ENCODE results near the gene ALDH2.

DNA sequence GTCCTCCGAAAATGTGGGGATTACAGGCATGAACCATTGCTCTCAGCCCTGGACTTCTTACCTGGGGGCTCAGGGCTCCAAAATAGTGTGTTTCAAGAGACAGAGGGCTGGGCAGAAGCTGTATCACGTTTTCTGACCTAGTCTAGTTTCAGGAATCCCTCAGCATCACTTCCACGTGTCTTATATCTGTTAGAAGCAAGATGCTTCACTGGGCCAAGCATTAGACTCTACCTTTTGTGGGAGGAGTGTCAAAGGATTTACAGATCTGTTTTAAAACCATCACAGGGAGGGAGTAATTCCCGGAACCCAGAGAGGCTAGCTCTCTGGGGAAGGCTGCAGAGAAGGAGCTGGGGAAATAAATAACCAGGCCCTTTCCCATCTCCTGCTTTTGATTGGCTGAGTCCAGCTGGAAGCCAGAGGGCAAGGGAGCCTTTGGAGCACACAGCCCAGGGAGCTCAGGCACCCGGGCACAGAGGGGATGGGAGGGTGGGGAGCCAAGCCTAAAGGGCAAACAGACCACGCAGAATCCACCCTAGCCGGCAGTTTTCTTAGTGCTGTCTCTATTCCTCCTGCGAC lies 33.3 kb upstream of the ALDH2 start:
- TF ChIP-seq EZH2 (IDR thresholded peaks at IDR 0.05) (no peak), POLR2AphosphoS5 (IDR thresholded peaks at IDR 0.05; ENCODE audit: borderline replicate concordance, low read depth, low read length) (no peak), FOXP2 (optimal IDR thresholded peaks at IDR 0.05; ENCODE audit: control extremely low read depth, extremely low read length, insufficient read depth) (no peak)
